Measurements from ENCODE around the gene PCDH9.
"Not testable (repeated sequence)": the region's sequence is repeated elsewhere in the genome, so short reads cannot be mapped to it uniquely, and the experiment has no call there.

Gene PCDH9

GRCh38 chr13:66915596-66916185, 314.4 kb downstream of the PCDH9 start:
- peaks cover 0 to 5% of the 10 kb centered on the region in 2 donors for H3K9me3 ChIP-seq (ENCODE audit: control insufficient read depth in 1 of 2, low read length in 2 of 2)
- H3K27ac ChIP-seq (ENCODE audit: low read depth, low read length), result no peak overlapping the region
- no peak overlapping the region for H3K4me3 ChIP-seq (ENCODE audit: low read depth in 1 of 2, low read length in 2 of 2)
- no peaks in the 10 kb centered on the region for H3K36me3 ChIP-seq (ENCODE audit: control insufficient read depth in 1 of 2, insufficient read depth in 2 of 2, low read length in 2 of 2)
- no peaks in the 10 kb centered on the region for H3K27me3 ChIP-seq (ENCODE audit: control insufficient read depth in 1 of 2, insufficient read depth in 2 of 2, low read length in 2 of 2)
- H3K4me1 ChIP-seq (ENCODE audit: control insufficient read depth in 1 of 2, insufficient read depth in 2 of 2, low read length in 2 of 2), result no peaks in the 10 kb centered on the region
- no peak overlapping the region for H3K9ac ChIP-seq (ENCODE audit: low read depth in 1 of 2, low read length in 2 of 2)

DNA sequence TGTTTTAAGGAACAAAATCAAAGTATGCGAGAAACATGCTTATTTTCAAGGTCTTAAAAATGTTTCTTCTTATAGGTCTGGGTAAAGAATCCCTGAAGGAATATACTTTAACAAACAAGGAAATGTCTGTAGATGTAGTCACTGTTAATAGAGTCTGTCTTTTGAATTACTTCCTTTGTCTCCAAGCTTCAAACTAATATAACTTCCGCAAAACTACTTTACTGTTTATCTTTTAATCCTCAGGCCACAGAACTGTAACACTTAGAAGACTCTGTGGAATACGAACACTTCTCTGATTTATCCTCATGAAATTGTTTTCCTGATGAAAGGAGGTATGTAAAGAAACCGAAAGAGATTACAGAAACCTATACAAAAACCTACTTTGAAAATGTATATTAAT, 316.0 kb downstream of the PCDH9 start:
- no peaks in the 10 kb centered on the region for H3K4me1 ChIP-seq (ENCODE audit: control insufficient read depth in 1 of 2, insufficient read depth in 2 of 2, low read length in 2 of 2)
- H3K9me3 ChIP-seq (ENCODE audit: control insufficient read depth in 1 of 2, low read length in 2 of 2), result peaks cover 0 to 4% of the 10 kb centered on the region in 2 donors
- H3K4me3 ChIP-seq (ENCODE audit: low read depth in 1 of 2, low read length in 2 of 2), result no peak overlapping the region
- H3K36me3 ChIP-seq (ENCODE audit: control insufficient read depth in 1 of 2, insufficient read depth in 2 of 2, low read length in 2 of 2), result no peaks in the 10 kb centered on the region
- no peaks in the 10 kb centered on the region for H3K27me3 ChIP-seq (ENCODE audit: control insufficient read depth in 1 of 2, insufficient read depth in 2 of 2, low read length in 2 of 2)
- H3K9ac ChIP-seq (ENCODE audit: low read depth in 1 of 2, low read length in 2 of 2), result no peak overlapping the region
- H3K27ac ChIP-seq (ENCODE audit: low read depth, low read length), result no peak overlapping the region

GRCh38 chr13:66911411-66911939, 318.7 kb downstream of the PCDH9 start:
- Histone ChIP-seq H3K9ac (ENCODE audit: low read depth in 1 of 2, low read length in 2 of 2) (no peak overlapping the region), H3K36me3 (ENCODE audit: control insufficient read depth in 1 of 2, insufficient read depth in 2 of 2, low read length in 2 of 2) (no peaks in the 10 kb centered on the region), H3K27me3 (ENCODE audit: control insufficient read depth in 1 of 2, insufficient read depth in 2 of 2, low read length in 2 of 2) (no peaks in the 10 kb centered on the region), H3K4me1 (ENCODE audit: control insufficient read depth in 1 of 2, insufficient read depth in 2 of 2, low read length in 2 of 2) (no peaks in the 10 kb centered on the region), H3K9me3 (ENCODE audit: control insufficient read depth in 1 of 2, low read length in 2 of 2) (no peaks in the 10 kb centered on the region), H3K27ac (ENCODE audit: low read depth, low read length) (no peak overlapping the region), H3K4me3 (ENCODE audit: low read depth in 1 of 2, low read length in 2 of 2) (no peak overlapping the region)

DNA sequence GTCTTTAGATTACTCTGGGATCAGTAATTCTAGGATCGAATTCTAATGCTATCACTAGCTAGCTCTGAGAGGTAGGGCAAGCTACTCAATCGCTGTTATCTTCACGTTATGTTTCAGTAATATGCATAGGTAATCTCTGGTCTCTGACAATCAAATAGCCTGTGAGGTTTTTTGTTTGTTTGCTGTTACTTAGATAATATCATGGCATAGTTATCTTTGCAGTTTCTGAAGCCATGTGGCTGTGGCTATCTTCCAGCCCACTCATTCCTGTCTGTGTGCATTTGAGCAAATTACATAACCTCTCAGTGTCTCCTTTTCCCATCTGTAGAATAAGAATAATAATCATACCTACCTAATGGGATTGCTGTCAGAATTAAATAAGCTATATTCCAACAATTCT, 330.2 kb downstream of the PCDH9 start:
- Histone ChIP-seq H3K27ac (ENCODE audit: low read depth, low read length) (no peak overlapping the region), H3K36me3 (ENCODE audit: control insufficient read depth in 1 of 2, insufficient read depth in 2 of 2, low read length in 2 of 2) (no peaks in the 10 kb centered on the region), H3K9me3 (ENCODE audit: control insufficient read depth in 1 of 2, low read length in 2 of 2) (no peaks in the 10 kb centered on the region), H3K27me3 (ENCODE audit: control insufficient read depth in 1 of 2, insufficient read depth in 2 of 2, low read length in 2 of 2) (no peaks in the 10 kb centered on the region), H3K4me1 (ENCODE audit: control insufficient read depth in 1 of 2, insufficient read depth in 2 of 2, low read length in 2 of 2) (no peaks in the 10 kb centered on the region), H3K4me3 (ENCODE audit: low read depth in 1 of 2, low read length in 2 of 2) (no peak overlapping the region), H3K9ac (ENCODE audit: low read depth in 1 of 2, low read length in 2 of 2) (no peak overlapping the region)

- H3K9me3 ChIP-seq (ENCODE audit: control insufficient read depth in 1 of 2, low read length in 2 of 2), result no peaks in the 10 kb centered on the region
- no peak overlapping the region for H3K9ac ChIP-seq (ENCODE audit: low read depth in 1 of 2, low read length in 2 of 2)
- no peak overlapping the region for H3K27ac ChIP-seq (ENCODE audit: low read depth, low read length)
- no peaks in the 10 kb centered on the region for H3K4me1 ChIP-seq (ENCODE audit: control insufficient read depth in 1 of 2, insufficient read depth in 2 of 2, low read length in 2 of 2)
- H3K27me3 ChIP-seq (ENCODE audit: control insufficient read depth in 1 of 2, insufficient read depth in 2 of 2, low read length in 2 of 2), result no peaks in the 10 kb centered on the region
- no peak overlapping the region for H3K4me3 ChIP-seq (ENCODE audit: low read depth in 1 of 2, low read length in 2 of 2)
- no peaks in the 10 kb centered on the region for H3K36me3 ChIP-seq (ENCODE audit: control insufficient read depth in 1 of 2, insufficient read depth in 2 of 2, low read length in 2 of 2)
Observed at GRCh38 chr13:66896933-66897332, 333.2 kb downstream of the PCDH9 start.

- H3K27me3 ChIP-seq (ENCODE audit: control insufficient read depth in 1 of 2, insufficient read depth in 2 of 2, low read length in 2 of 2), result no peaks in the 10 kb centered on the region
- no peak overlapping the region for H3K27ac ChIP-seq (ENCODE audit: low read depth, low read length)
- no peak overlapping the region for H3K4me3 ChIP-seq (ENCODE audit: low read depth in 1 of 2, low read length in 2 of 2)
- H3K9me3 ChIP-seq (ENCODE audit: control insufficient read depth in 1 of 2, low read length in 2 of 2), result no peaks in the 10 kb centered on the region
- no peaks in the 10 kb centered on the region for H3K4me1 ChIP-seq (ENCODE audit: control insufficient read depth in 1 of 2, insufficient read depth in 2 of 2, low read length in 2 of 2)
- H3K9ac ChIP-seq (ENCODE audit: low read depth in 1 of 2, low read length in 2 of 2), result no peak overlapping the region
- no peaks in the 10 kb centered on the region for H3K36me3 ChIP-seq (ENCODE audit: control insufficient read depth in 1 of 2, insufficient read depth in 2 of 2, low read length in 2 of 2)
Observed at GRCh38 chr13:66895780-66896179, 334.4 kb downstream of the PCDH9 start.

DNA sequence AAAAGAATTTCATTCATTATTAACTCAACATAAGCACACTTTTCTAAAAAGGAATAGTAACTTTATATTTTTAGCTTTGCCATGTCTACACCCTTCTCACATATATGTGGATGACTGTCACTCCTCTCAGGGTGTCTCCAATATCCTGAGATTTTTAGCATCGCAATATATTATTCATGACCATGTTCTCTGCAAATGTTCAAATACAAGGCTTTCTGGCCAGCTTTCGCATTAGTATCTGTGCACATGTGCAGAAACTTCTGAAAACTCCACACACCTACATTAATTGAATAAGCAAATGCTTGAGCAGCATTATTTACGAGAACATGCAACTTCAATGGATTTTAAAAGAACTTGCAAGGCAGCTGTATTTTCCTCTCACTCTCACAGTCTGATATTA, 334.8 kb downstream of the PCDH9 start:
- no peaks in the 10 kb centered on the region for H3K36me3 ChIP-seq (ENCODE audit: control insufficient read depth in 1 of 2, insufficient read depth in 2 of 2, low read length in 2 of 2)
- no peaks in the 10 kb centered on the region for H3K4me1 ChIP-seq (ENCODE audit: control insufficient read depth in 1 of 2, insufficient read depth in 2 of 2, low read length in 2 of 2)
- H3K4me3 ChIP-seq (ENCODE audit: low read depth in 1 of 2, low read length in 2 of 2), result no peak overlapping the region
- H3K9ac ChIP-seq (ENCODE audit: low read depth in 1 of 2, low read length in 2 of 2), result no peak overlapping the region
- no peak overlapping the region for H3K27ac ChIP-seq (ENCODE audit: low read depth, low read length)
- H3K27me3 ChIP-seq (ENCODE audit: control insufficient read depth in 1 of 2, insufficient read depth in 2 of 2, low read length in 2 of 2), result no peaks in the 10 kb centered on the region
- H3K9me3 ChIP-seq (ENCODE audit: control insufficient read depth in 1 of 2, low read length in 2 of 2), result no peaks in the 10 kb centered on the region

- no peaks in the 10 kb centered on the region for H3K9me3 ChIP-seq (ENCODE audit: control insufficient read depth in 1 of 2, low read length in 2 of 2)
- H3K27me3 ChIP-seq (ENCODE audit: control insufficient read depth in 1 of 2, insufficient read depth in 2 of 2, low read length in 2 of 2), result no peaks in the 10 kb centered on the region
- H3K36me3 ChIP-seq (ENCODE audit: control insufficient read depth in 1 of 2, insufficient read depth in 2 of 2, low read length in 2 of 2), result no peaks in the 10 kb centered on the region
- H3K4me3 ChIP-seq (ENCODE audit: low read depth in 1 of 2, low read length in 2 of 2), result no peak overlapping the region
- H3K27ac ChIP-seq (ENCODE audit: low read depth, low read length), result no peak overlapping the region
- H3K4me1 ChIP-seq (ENCODE audit: control insufficient read depth in 1 of 2, insufficient read depth in 2 of 2, low read length in 2 of 2), result no peaks in the 10 kb centered on the region
- no peak overlapping the region for H3K9ac ChIP-seq (ENCODE audit: low read depth in 1 of 2, low read length in 2 of 2)
Observed at GRCh38 chr13:66888698-66889097, 341.4 kb downstream of the PCDH9 start.

DNA sequence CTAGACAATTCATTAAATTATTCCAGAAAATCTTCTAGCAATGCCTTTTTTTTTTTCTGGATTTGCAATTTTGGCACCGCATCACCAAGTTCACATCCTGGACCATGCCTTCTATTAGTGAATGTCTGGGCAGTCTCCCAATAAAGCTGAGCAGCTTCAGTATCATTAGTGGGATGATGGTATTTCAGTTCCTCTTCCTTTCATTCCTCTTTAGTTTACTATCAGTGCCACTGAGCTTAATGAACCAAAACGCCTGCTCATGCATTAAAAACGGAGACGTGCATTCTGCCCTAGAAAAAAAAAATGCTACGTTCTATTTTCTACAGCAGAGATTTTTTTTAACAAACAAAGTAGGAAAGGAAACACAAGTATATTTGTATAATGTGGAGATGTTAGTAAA, 343.0 kb downstream of the PCDH9 start:
- no peak overlapping the region for H3K4me3 ChIP-seq (ENCODE audit: low read depth in 1 of 2, low read length in 2 of 2)

DNA sequence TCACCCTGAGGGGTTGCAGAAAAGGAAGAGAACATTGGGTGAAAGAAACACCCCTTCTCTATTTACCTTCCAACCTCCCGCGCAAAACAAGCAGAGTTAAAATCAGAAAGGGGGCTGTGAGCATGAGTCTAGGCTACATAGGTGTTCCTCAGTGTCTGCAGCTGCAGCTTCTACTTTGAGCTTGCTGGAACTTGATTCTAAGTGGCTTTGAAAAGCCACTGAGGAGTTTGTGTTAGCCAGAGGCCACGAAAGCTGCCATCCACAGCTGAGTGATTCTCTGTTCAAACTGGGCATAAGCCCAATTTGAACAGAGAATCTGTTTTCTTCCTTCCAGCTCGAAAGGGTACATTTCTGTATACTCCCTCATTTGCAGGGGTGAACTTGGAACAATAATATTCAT, 343.9 kb downstream of the PCDH9 start:
- H3K4me3 ChIP-seq (ENCODE audit: low read depth in 1 of 2, low read length in 2 of 2), result no peak overlapping the region

More for the DNA sequence above, 343.0 kb downstream of the PCDH9 start:
- no peaks in the 10 kb centered on the region for H3K36me3 ChIP-seq (ENCODE audit: control insufficient read depth in 1 of 2, insufficient read depth in 2 of 2, low read length in 2 of 2)
- no peaks in the 10 kb centered on the region for H3K27me3 ChIP-seq (ENCODE audit: control insufficient read depth in 1 of 2, insufficient read depth in 2 of 2, low read length in 2 of 2)
- H3K27ac ChIP-seq (ENCODE audit: low read depth, low read length), result no peak overlapping the region
- H3K9me3 ChIP-seq (ENCODE audit: control insufficient read depth in 1 of 2, low read length in 2 of 2), result no peaks in the 10 kb centered on the region
- no peaks in the 10 kb centered on the region for H3K4me1 ChIP-seq (ENCODE audit: control insufficient read depth in 1 of 2, insufficient read depth in 2 of 2, low read length in 2 of 2)
- H3K9ac ChIP-seq (ENCODE audit: low read depth in 1 of 2, low read length in 2 of 2), result no peak overlapping the region

GRCh38 chr13:66881170-66881569, 349.0 kb downstream of the PCDH9 start:
- H3K9me3 ChIP-seq (ENCODE audit: control insufficient read depth in 1 of 2, low read length in 2 of 2); H3K27me3 ChIP-seq (ENCODE audit: control insufficient read depth in 1 of 2, insufficient read depth in 2 of 2, low read length in 2 of 2); H3K9ac ChIP-seq (ENCODE audit: low read depth in 1 of 2, low read length in 2 of 2); H3K27ac ChIP-seq (ENCODE audit: low read depth, low read length); H3K4me1 ChIP-seq (ENCODE audit: control insufficient read depth in 1 of 2, insufficient read depth in 2 of 2, low read length in 2 of 2); H3K36me3 ChIP-seq (ENCODE audit: control insufficient read depth in 1 of 2, insufficient read depth in 2 of 2, low read length in 2 of 2); H3K4me3 ChIP-seq (ENCODE audit: low read depth in 1 of 2, low read length in 2 of 2): not testable (repeated sequence)

More for the DNA sequence above, 343.9 kb downstream of the PCDH9 start:
- no peak overlapping the region for H3K27ac ChIP-seq (ENCODE audit: low read depth, low read length)
- H3K27me3 ChIP-seq (ENCODE audit: control insufficient read depth in 1 of 2, insufficient read depth in 2 of 2, low read length in 2 of 2), result no peaks in the 10 kb centered on the region
- no peaks in the 10 kb centered on the region for H3K36me3 ChIP-seq (ENCODE audit: control insufficient read depth in 1 of 2, insufficient read depth in 2 of 2, low read length in 2 of 2)
- H3K4me1 ChIP-seq (ENCODE audit: control insufficient read depth in 1 of 2, insufficient read depth in 2 of 2, low read length in 2 of 2), result no peaks in the 10 kb centered on the region
- no peak overlapping the region for H3K9ac ChIP-seq (ENCODE audit: low read depth in 1 of 2, low read length in 2 of 2)
- no peaks in the 10 kb centered on the region for H3K9me3 ChIP-seq (ENCODE audit: control insufficient read depth in 1 of 2, low read length in 2 of 2)
